DMS153 treated with DMSO at 0.1 percent for 48 hours (cell line): ENCODE data around the gene SLC7A1.

ENCODE experiments used
- DNase-seq: peaks from one replicate; lab custom pipeline; 2025; ENCODE audit not compliant: unreplicated experiment; lab: John Stamatoyannopoulos, UW

Gene SLC7A1

DNA sequence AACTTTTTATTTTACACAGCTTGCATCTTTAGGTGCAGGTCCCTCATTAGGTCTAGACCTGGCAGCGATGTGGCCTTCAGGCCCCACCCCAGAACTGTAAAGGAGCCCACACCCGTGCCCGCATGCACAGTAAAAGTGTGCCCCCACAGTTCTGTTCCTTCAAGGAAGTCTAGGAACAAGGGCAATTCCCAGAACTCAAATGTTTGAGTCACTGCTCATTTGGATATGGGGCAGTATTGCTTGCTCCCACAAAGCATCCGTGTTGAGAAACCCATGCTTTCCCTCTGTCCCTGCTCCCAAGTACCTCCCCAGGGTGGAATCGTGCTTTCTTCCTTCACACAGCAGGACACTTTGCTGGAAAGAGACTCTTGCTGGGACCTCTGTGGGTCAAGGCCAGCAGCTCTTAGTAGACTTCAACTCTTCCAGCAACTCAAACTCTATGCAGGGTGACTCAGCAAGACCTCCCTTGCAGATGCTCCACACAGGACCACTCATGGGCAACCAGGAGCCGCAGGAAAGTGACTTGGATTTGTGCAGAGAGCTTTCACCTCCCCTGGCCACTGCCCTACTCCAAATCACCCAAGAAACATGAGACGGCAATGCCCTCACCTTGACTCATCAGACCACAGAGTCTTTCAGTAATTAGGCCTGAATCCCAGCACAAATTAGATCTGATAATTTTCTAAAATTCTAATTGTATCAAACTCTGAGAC lies 12.3 kb downstream of the SLC7A1 start:
- no peak for DNase-seq

GRCh38 chr13:29582171-29582570 lies 13.3 kb downstream of the SLC7A1 start:
- DNase-seq: no peak

- DNase-seq: no peak
Observed at GRCh38 chr13:29581666-29582065, 13.8 kb downstream of the SLC7A1 start.

GRCh38 chr13:29579094-29579493 lies 16.4 kb downstream of the SLC7A1 start:
- no peak for DNase-seq

DNA sequence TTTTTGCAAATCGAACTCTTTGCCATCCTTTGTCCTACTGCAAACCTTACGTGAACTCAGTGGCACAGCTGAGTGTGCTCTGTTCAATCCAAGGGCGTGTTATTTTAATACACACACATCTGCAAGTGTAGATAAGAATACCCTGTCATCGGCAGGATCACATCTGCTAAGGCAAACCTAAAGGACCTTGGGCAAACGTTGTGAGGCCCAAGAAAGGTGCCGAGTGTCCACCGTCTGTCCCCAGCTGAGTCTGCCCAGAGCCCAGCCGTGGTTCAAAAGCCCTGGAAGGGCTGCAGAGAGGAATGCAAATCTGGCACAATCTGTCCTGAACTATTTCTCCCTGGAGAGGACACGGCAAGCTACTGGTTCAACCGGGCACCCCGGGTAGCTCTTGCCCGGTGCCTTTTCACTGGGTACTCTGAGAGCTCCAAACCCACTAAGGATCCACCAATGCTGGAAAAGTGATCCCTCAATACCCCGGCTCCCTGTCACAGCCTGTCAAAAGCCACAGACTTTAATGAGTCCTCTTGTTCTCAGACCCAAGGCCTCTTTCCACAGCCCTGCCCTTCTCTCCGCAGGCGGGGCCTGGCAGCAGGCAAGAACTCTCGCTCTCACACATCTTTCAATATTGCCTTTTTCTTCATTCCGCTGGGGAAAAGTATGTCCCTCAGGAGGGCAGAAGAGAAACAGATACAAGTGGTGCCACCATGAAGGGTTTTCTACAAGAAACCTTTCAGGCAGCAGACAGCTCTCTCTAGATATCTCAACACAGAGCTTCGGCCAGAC lies 17.0 kb downstream of the SLC7A1 start:
- DNase-seq: no peak

- DNase-seq: no peak
Observed at GRCh38 chr13:29577136-29578051, 18.1 kb downstream of the SLC7A1 start.

DNA sequence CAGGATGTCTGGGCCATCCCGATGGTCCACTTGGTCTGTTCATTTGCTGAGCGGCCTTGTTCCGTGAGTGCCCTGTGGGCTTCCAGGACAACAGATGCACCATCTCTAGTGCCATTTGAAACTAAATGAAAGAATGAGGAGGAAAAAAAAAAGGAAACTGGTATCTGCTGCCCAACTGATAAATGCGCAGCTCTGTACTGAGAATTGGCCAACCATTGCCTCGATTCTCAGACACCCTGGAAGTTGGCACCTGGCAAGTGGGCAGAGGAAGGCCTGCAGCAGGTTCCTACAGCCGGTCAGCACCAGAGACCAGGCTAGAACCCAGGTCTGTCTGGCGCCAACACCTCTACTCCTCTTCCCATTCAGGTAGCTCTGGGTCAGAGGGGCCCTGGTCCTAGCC lies 18.9 kb downstream of the SLC7A1 start:
- no peak for DNase-seq

DNA sequence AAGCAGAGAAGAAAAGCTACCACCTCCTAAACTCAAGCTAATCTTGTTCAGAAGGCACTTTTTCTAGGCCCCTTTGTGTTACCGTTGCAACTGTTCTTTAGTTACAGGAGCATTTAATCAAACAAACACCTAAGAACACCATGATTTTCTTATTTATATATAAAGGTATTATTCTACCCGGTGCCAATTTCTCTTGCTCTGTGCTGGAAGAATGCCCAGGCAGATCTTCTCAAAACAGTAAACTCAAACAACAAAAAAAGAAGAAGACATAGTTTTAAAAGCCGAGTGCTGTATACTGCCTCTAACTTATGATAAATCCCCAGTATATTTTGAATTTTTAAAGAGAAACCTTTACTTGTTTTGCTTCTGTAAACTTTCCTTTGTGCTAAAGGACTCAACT lies 20.4 kb downstream of the SLC7A1 start:
- DNase-seq: no peak

GRCh38 chr13:29573190-29573589 lies 22.3 kb downstream of the SLC7A1 start:
- peak; percentile 27 for DNase-seq

DNA sequence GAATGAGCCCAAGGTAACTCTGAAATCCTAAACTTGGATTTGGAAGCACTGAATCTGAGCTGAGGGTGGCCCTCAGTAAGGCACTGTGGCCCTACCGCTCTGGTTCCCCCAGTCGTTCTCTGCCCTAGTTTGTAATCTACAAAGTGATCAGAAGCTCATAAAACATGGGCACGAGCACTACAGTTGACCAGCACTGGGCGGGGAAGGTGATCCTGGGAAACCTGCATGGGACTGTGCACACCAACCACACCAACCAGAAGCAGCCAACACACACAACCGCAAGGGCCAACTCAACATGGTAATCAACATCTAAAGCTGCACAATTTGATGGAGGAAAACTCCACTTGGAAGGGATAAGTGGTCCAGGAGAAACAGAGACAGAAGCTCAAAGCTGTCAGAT lies 22.9 kb downstream of the SLC7A1 start:
- DNase-seq: no peak

DNA sequence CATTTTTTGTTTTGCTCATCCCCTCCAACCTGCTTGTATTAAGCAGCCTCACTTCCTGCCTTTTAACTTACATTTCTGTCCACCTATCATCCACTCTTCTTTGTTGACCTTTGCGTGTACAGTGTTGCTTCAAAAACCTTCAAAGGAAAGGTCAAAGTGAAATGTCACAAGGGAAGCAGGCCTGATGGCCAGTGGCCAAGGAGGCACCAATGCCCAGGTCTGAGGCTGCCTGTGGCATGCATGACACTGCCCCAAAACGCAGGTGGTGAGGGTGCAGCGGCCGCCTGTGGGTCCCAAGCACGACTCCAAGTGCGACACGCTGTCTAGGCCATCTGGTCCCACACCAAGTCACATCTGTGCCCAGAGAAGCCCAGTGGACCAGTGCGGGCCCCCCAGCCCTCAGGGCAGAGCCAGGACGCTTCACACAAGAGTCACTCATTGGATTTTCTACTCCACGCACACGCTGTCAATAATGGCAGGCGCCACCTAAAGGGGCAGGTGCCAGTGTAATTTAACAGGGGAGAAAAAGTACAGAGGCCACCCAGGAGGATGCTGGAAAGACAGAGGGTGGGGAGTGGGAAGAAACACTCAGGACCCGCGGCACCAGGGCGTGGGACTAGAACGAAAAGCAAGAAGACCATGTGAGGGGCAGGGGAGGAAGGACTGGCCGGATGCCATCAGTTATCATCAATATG lies 23.5 kb downstream of the SLC7A1 start:
- DNase-seq: no peak

GRCh38 chr13:29570051-29570654 lies 25.3 kb downstream of the SLC7A1 start:
- DNase-seq: no peak

DNA sequence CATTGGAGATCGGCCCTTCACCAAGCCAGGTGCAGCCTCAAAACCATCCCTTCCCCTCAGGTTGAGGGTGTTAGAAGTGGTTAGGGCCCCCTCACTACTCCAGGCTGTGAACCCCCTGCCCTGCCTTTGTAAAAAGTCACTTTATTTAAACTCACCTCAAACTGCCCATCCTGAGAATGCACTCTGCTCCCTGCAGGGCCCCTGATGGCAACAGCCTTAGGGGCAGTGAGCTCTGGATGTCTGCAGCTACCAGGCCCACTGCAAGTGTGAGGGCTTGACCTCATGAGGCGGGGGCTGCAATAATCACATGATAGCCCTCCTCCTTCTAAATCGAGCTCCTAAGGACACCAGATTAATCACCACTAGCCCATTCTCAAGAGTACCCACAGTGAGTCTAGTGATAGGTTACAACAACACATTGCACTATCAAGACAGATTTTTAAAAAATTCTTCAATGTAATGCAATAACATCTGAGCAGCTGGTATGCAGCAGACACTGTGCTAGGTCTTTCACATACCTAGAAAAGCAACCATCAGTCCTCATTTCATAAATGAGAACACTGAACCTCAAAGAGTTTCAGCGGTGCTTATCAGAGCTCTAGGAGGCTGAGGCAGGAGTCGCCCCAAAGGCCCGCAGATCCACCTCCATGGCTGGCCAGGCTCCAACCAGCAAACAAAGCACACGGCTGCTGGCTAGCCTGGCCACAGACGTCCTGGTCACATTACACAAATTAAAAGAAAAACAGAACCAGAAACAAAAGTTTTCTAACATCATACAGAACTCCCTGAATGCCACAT lies 26.0 kb downstream of the SLC7A1 start:
- peak; percentile 19 for DNase-seq

GRCh38 chr13:29568731-29569130 lies 26.8 kb downstream of the SLC7A1 start:
- no peak for DNase-seq

- DNase-seq: no peak
Observed at GRCh38 chr13:29567411-29567810, 28.1 kb downstream of the SLC7A1 start.

- DNase-seq: no peak
Observed at GRCh38 chr13:29566206-29566605, 29.3 kb downstream of the SLC7A1 start.

DNA sequence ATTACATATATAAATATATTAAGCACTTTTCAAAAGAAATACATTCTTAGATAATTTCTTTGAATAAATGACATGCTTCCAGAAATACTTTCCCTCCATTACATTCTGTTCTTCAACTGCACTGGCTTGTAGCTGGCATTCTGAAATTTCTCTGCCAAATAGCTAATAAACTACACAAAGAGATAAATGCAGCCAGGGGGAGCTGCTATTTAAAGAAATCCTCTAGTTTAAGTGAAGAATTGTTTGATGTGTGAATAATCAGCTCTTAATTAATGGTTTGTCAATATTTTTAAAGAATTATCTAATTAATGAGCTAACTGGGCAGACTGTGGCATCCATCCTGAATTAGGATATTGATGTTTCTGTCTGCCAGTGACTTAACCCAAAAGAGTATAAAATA lies 30.7 kb downstream of the SLC7A1 start:
- no peak for DNase-seq

DNA sequence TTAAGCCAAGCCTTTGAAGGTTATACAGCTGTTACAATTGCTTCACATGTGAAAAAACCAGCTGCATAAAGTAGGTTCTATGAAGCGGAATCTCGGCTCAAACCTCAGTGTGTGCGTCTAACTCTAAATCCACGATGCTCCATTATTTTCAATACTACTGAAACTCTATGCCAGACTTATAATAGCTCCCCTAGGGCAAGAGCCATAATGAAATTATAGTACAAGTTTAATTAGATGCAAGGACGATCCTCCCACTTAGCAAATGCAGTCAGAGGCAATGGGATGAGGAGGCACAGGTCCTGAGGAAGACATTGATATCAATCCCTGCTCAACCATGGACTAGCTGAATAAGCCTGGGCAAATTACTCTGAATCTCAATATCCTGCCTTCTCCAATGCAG lies 31.1 kb downstream of the SLC7A1 start:
- DNase-seq: no peak

DNA sequence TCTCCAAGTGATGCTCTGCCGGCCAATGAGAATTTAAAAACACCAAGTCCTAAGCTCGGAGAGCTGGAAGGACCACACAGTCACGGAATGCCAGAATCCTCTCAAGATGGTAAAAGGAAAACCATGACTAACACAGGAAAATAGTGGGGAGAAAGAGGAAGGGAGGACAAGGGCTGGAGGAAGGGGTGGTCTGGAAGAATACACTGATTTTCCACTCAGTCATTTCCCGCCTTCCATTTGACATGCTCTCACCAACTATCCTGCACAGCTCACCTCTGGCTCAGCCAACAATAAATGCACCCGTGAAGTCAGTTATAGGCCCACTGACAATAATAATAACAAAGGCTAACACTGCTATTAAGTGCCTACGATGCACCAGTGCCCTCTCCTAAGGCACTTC lies 31.5 kb downstream of the SLC7A1 start:
- no peak for DNase-seq
